ENCODE measurements around the gene BRIP1.

DNA sequence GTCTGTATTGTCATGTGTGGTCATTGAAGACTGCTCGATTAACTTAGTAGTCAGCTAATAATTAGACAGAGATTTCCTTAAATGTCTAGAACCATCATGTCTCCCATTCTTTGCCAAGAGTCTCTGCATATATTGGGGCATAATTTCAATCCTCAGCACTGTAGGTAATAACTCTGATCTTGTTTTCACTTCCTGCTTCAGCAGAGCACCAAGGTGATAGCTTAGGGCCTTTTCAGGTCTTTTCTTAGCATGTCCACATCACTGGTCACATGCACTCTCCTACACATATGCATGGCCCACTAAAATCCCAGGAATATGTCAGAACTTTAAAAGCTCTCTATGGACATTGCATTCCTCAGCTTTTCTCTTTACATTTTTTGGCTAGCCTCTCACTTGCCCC is 162.0 kb downstream of the BRIP1 start:
- TF ChIP-seq CTCF (conservative IDR thresholded peaks at IDR 0.05 in 1 of 2, IDR thresholded peaks at IDR 0.05 in 1 of 2; ENCODE audit: low read depth in 1 of 2, low read length in 2 of 2) = no peak
- TF ChIP-seq EZH2 (IDR thresholded peaks at IDR 0.05; ENCODE audit: low read length, missing control alignments) = no peak
